ENCODE results near the gene LRMDA.

LRMDA gene

GRCh38 chr10:76150876-76151288 lies 719.5 kb downstream of the LRMDA start:
- DNase-seq, result no peak

GRCh38 chr10:76152186-76152585 lies 720.8 kb downstream of the LRMDA start:
- DNase-seq, result no peak

- no peak for DNase-seq
These were observed 724.5 kb downstream of the LRMDA start for GRCh38 chr10:76155961-76156360.

GRCh38 chr10:76160446-76161300 lies 729.2 kb downstream of the LRMDA start:
- no peak for DNase-seq

GRCh38 chr10:76161301-76161582 lies 729.8 kb downstream of the LRMDA start:
- DNase-seq, result no peak

GRCh38 chr10:76168437-76168836 lies 737.0 kb downstream of the LRMDA start:
- no peak for DNase-seq

GRCh38 chr10:76169246-76169645 lies 737.8 kb downstream of the LRMDA start:
- DNase-seq, result no peak

- DNase-seq, result no peak
These were observed 740.6 kb downstream of the LRMDA start for GRCh38 chr10:76172020-76172419.

GRCh38 chr10:76175533-76176165 lies 744.2 kb downstream of the LRMDA start:
- DNase-seq, result no peak

- no peak for DNase-seq
These were observed 744.7 kb downstream of the LRMDA start for GRCh38 chr10:76176166-76176550.

GRCh38 chr10:76177936-76178335 lies 746.5 kb downstream of the LRMDA start:
- no peak for DNase-seq

GRCh38 chr10:76178532-76179292 lies 747.3 kb downstream of the LRMDA start:
- no peak for DNase-seq

- DNase-seq, result no peak
These were observed 748.4 kb downstream of the LRMDA start for GRCh38 chr10:76179806-76180205.

GRCh38 chr10:76184647-76185046 lies 753.2 kb downstream of the LRMDA start:
- no peak for DNase-seq

GRCh38 chr10:76185471-76186301 lies 754.3 kb downstream of the LRMDA start:
- DNase-seq, result no peak

GRCh38 chr10:76188216-76188615 lies 756.8 kb downstream of the LRMDA start:
- no peak for DNase-seq

GRCh38 chr10:76190634-76191270 lies 759.3 kb downstream of the LRMDA start:
- DNase-seq, result no peak

GRCh38 chr10:76191336-76191735 lies 759.9 kb downstream of the LRMDA start:
- no peak for DNase-seq

- DNase-seq, result no peak
These were observed 760.7 kb downstream of the LRMDA start for GRCh38 chr10:76192151-76192550.

- DNase-seq, result no peak
These were observed 761.4 kb downstream of the LRMDA start for GRCh38 chr10:76192694-76193320.

- DNase-seq, result no peak
These were observed 764.4 kb downstream of the LRMDA start for GRCh38 chr10:76195654-76196390.

Data from cerebellar nuclear complex (tissue), 1 donor.